DOHH2 (cell line): ENCODE data around the gene SERINC2.

ENCODE experiments used
- CTCF ChIP-seq: fragments of 200-600 bp; sonication (generic); IDR thresholded peaks from one replicate; pipeline ENCODE4 v1.5.1; 2014; ENCODE audit warnings: antibody characterized with exemption, mild to moderate bottlenecking, low read depth, low read length; ENCODE audit not compliant: poor library complexity, severe bottlenecking
- EZH2phosphoT487 ChIP-seq: fragments of 200-600 bp; sonication (generic); IDR thresholded peaks from 2 replicates; pipeline ENCODE4 v1.6.1; 2017; ENCODE audit warnings: borderline replicate concordance, mild to moderate bottlenecking, antibody characterized with exemption, low read length, moderate library complexity, mixed read lengths

- TF ChIP-seq CTCF (no peak), EZH2phosphoT487 (no peak)
Measured at GRCh38 chr1:31426249-31426922, 13.4 kb downstream of the SERINC2 start.
